GM23248 (cell line): ENCODE data around the gene CCDC188. TPM values are rescaled to one million over a fixed set of nuclear protein-coding genes. Genes with fewer than 3 reads are reported as not detected.

ENCODE experiments used
- DNase-seq: peaks from one replicate; pipeline ENCODE4 v3.0.0-alpha.2; 2015
- H2AFZ ChIP-seq: fragments of 200-600 bp; sonication (generic); 2 replicates; pipeline ENCODE4 v1.6.1; 2016; ENCODE audit warnings: antibody characterized with exemption
- H3F3A ChIP-seq: fragments of 200-600 bp; sonication (generic); 2 replicates; pipeline ENCODE4 v1.6.1; 2016; ENCODE audit warnings: mild to moderate bottlenecking, antibody characterized with exemption, mixed run types; ENCODE audit not compliant: insufficient read depth
- H3K27ac ChIP-seq: fragments of 200-600 bp; sonication (generic); 2 replicates; pipeline ENCODE4 v1.5.1; 2016; ENCODE audit warnings: mild to moderate bottlenecking
- H3K27me3 ChIP-seq: fragments of 200-600 bp; sonication (generic); replicated peaks from 2 replicates; pipeline ENCODE4 v1.6.1; 2016; ENCODE audit warnings: mild to moderate bottlenecking; ENCODE audit not compliant: insufficient read depth
- H3K36me3 ChIP-seq: fragments of 200-600 bp; sonication (generic); 2 replicates; pipeline ENCODE4 v1.6.1; 2016; ENCODE audit warnings: low read depth, mild to moderate bottlenecking
- H3K4me1 ChIP-seq: fragments of 200-600 bp; sonication (generic); 2 replicates; pipeline ENCODE4 v1.6.1; 2016; ENCODE audit warnings: mild to moderate bottlenecking; ENCODE audit not compliant: insufficient read depth
- H3K4me2 ChIP-seq: fragments of 200-600 bp; sonication (generic); one replicate; pipeline ENCODE4 v1.6.1; 2016; ENCODE audit warnings: mild to moderate bottlenecking; ENCODE audit not compliant: unreplicated experiment
- H3K4me3 ChIP-seq: fragments of 200-600 bp; sonication (generic); 2 replicates; pipeline ENCODE4 v1.5.1; 2016; ENCODE audit warnings: mild to moderate bottlenecking
- H3K79me2 ChIP-seq: fragments of 200-600 bp; sonication (generic); 2 replicates; pipeline ENCODE4 v1.6.1; 2016; ENCODE audit warnings: mild to moderate bottlenecking; ENCODE audit not compliant: insufficient read depth
- H3K9ac ChIP-seq: fragments of 200-600 bp; sonication (generic); 2 replicates; pipeline ENCODE4 v1.6.1; 2016; ENCODE audit warnings: mild to moderate bottlenecking
- H3K9me2 ChIP-seq: fragments of 200-600 bp; sonication (generic); 2 replicates; pipeline ENCODE4 v1.6.1; 2016; ENCODE audit warnings: mixed run types, mild to moderate bottlenecking, moderate library complexity; ENCODE audit not compliant: insufficient read depth
- H3K9me3 ChIP-seq: fragments of 200-600 bp; sonication (generic); one replicate; pipeline ENCODE4 v1.6.1; 2017; ENCODE audit warnings: low read depth
- H4K20me1 ChIP-seq: fragments of 200-600 bp; sonication (generic); 2 replicates; pipeline ENCODE4 v1.6.0; 2016; ENCODE audit not compliant: insufficient read depth
- EZH2 ChIP-seq: fragments of 200-600 bp; sonication (generic); IDR thresholded peaks from 2 replicates; pipeline ENCODE4 v1.6.1; 2018; ENCODE audit warnings: antibody characterized with exemption, mild to moderate bottlenecking; ENCODE audit not compliant: insufficient read depth, poor library complexity, severe bottlenecking
- EZH2phosphoT487 ChIP-seq: fragments of 200-600 bp; sonication (generic); IDR thresholded peaks from 2 replicates; pipeline ENCODE4 v1.6.1; 2018; ENCODE audit warnings: antibody characterized with exemption, moderate library complexity, mild to moderate bottlenecking, low read depth; ENCODE audit not compliant: insufficient read depth
- WGBS, 2 experiments: methylation state at CpG; one replicate each; pipeline ENCODE4 v1.1.6; 2015 to 2017; ENCODE audit warnings: low lambda C conversion rate in 2 of 2, low coverage in 1 of 2; ENCODE audit errors: missing lambda C conversion rate in 2 of 2; 5-methylcytosine and 5-hydroxymethylcytosine counted together
- in situ Hi-C: fragments of 300-500 bp; cut with MboI; formaldehyde crosslinking; loops from 2 replicates; pipeline ENCODE4 v1.15.0; 2020
- polyA plus RNA-seq: library from polyadenylated mRNA; unstranded; fragments of >200 nt; fragmentation: Nextera tagmentation; extraction: Ambion mirVana; gene quantifications from 2 replicates; pipeline ENCODE4 v1.2.1, GENCODE V29; 2016
- total RNA-seq: library from RNA; depleted of rRNA; stranded (reverse); fragments of >200 nt; shearing (Covaris generic); gene quantifications from 2 replicates; pipeline ENCODE4 v1.2.3, GENCODE V29; 2014

Gene CCDC188
- total and polyA plus RNA-seq, 2 experiments from 2014 or later: 1.2 to 1.8 TPM

DNA sequence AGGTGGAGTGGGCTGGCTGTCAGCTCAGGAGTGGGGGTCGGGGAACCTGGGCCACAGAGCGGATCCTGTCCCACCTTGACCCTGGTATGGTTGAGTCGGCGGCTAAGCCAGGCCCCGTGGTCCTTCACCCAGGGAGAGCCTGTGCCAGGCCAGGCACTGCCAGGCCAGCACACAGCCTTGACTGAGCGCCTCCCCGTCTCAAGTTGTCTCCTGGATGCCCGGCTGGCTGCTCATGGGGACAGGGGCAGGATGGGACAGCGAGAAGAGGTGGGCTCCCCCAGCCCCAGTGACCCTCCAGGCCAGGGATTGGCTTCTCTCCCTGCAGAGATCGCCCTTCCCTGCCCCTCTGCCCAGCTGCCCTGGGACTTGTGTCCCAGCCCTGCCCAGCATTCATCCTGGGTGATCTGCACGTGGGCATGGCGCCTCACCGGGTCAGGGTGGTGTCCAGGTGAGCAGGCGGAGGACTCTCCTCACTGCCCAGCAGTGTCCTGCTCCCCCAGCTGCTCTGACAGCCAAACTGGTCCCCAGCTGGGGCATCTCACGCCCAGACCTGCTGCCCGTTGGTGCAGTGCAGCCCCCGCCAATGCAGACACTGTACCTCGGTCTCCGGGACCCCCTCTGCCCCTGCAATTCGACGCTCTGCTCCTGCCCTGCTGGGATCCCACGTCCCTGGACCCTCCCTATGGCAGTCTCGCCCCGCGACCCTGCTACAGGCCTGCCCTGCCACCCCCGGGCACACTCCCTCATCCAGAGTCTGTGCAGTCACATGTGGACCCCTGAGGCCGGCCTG, 28.8 kb upstream of the CCDC188 start:
- no peaks in the 10 kb centered on the region for H3K9me2 ChIP-seq
- no peaks in the 10 kb centered on the region for H3K36me3 ChIP-seq
- H3K4me2 ChIP-seq: no peak overlapping the region
- no peaks in the 10 kb centered on the region for H3K79me2 ChIP-seq
- 77 to 81% methylated on average over 20 to 26 of the region's 27 CpGs for WGBS, 2 experiments
- H3K9me3 ChIP-seq: no peaks in the 10 kb centered on the region
- DNase-seq: no peak
- no peak overlapping the region for H3K9ac ChIP-seq
- H3F3A ChIP-seq: no peaks in the 10 kb centered on the region
- H3K4me1 ChIP-seq: no peaks in the 10 kb centered on the region
- TF ChIP-seq EZH2 (no peak), EZH2phosphoT487 (no peak)
- peaks cover 8% of the 10 kb centered on the region for H3K27me3 ChIP-seq
- no peak overlapping the region for H3K27ac ChIP-seq
- in situ Hi-C loops: no loop called here
- H4K20me1 ChIP-seq: no peaks in the 10 kb centered on the region
- no peak overlapping the region for H3K4me3 ChIP-seq
- no peak overlapping the region for H2AFZ ChIP-seq

DNA sequence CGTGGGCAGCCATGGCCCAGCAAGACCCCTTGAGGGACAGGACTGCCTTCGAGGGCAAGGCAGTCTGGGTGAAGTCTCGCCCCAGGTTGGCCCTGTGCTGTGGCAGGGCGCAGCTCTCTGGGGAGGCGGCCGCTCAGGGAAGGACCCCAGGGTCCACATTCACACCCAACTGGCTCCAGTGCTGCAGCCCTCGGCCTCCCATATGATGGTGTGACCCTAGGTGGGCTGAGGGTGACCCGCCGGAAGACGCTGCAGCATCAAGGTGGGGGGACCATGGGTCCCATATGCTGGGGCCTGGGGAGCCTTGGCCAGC, 28.0 kb upstream of the CCDC188 start:
- no peak for DNase-seq
- no peaks in the 10 kb centered on the region for H3K4me1 ChIP-seq
- in situ Hi-C loops: no loop called here
- H3K79me2 ChIP-seq: no peaks in the 10 kb centered on the region
- no peak overlapping the region for H3K4me2 ChIP-seq
- no peak for TF ChIP-seq EZH2phosphoT487
- no peak for TF ChIP-seq EZH2
- H3K9ac ChIP-seq: no peak overlapping the region
- peaks cover 8% of the 10 kb centered on the region for H3K27me3 ChIP-seq
- H2AFZ ChIP-seq: no peak overlapping the region
- H3K9me2 ChIP-seq: no peaks in the 10 kb centered on the region
- no peaks in the 10 kb centered on the region for H3K36me3 ChIP-seq
- WGBS, 2 experiments: 73 to 79% methylated on average over 10 of the region's 10 CpGs
- no peaks in the 10 kb centered on the region for H3K9me3 ChIP-seq
- H3K27ac ChIP-seq: no peak overlapping the region
- H4K20me1 ChIP-seq: no peaks in the 10 kb centered on the region
- H3K4me3 ChIP-seq: no peak overlapping the region
- H3F3A ChIP-seq: no peaks in the 10 kb centered on the region

DNA sequence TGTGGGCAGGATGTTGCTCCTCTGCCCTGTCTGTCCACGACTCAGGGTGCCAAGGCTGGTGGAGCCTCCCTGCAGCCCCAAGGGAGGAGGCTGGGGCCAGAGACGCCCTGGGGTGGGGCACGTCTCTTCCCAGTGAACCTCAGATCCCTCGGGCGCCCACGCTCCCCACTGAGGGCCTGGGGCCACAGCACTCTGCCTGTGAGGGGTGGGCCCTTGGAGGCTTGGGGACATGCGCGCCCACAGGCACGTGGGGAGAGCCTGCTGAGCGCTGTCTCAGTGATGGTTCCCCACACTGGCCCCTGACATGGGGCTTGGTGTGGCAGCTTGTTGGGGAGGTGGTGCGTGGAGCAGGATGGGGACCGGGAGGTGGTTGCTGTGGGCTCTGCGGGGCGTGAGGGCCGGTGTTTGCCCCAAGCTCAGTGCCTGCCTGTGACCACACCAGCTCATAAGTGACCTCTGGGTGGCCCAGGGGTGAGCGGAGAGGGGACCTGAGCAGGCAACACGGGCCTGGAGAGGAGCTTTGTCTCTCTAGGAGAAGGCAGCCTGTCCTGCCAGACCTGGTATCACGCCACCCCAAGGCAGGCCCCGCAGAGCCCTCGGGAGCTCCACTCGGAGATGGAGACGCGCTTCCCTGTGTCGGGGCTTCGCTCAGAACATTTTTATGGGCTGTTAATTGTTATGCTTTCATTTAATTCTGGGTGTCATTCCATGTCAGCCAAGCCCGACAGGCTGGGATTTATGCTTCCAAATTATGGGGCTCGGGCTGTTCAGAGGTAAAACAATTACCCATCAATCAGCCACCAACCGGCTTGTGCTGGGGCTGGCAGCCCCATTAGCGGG, 27.4 kb upstream of the CCDC188 start:
- Histone ChIP-seq H3K27ac (no peak overlapping the region), H3K4me2 (no peak overlapping the region), H3K36me3 (no peaks in the 10 kb centered on the region), H3K9me2 (no peaks in the 10 kb centered on the region), H3K4me3 (no peak overlapping the region), H4K20me1 (no peaks in the 10 kb centered on the region), H3K9me3 (no peaks in the 10 kb centered on the region), H3K79me2 (no peaks in the 10 kb centered on the region), H3F3A (no peaks in the 10 kb centered on the region), H3K9ac (no peak overlapping the region), H3K27me3 (peaks cover 8% of the 10 kb centered on the region), H3K4me1 (no peaks in the 10 kb centered on the region), H2AFZ (no peak overlapping the region)
- 47 to 51% methylated on average over 28 to 29 of the region's 29 CpGs for WGBS, 2 experiments
- in situ Hi-C loops: no loop called here
- TF ChIP-seq EZH2 (no peak), EZH2phosphoT487 (no peak)
- no peak for DNase-seq

DNA sequence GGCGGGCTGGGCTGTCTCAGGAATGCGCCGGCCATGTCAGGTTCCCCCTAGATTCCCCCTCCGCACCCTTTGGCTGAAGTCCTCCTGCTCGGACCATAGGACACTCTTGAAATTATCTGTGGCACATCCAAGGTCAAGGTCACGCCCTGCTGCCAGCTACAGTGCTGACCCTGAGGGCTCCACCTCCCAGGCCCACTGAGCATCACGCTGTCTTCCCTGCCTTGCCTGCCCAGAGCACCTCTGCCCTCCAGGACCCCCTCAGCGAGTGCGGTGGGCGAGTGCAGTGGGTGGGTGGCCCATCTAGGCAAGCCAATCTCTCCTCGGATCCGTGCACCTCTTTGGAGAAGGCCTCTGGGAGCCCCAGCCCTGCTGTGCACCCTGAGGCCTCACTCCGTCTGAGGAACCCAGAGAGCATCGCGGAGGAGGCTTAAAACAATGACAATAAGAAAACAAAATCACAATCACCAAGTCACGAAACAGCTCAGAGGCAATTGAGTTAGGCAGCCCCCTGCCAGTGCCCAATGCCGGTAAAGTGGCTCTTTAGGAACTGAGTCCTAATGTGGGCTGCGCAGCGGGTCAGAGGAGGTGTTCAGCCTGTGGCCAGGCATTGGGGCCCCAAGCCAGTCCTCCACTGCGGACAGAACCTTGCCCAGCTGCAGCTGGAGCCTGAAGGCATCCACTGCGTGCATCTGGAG, 26.5 kb upstream of the CCDC188 start:
- no peak overlapping the region for H3K27ac ChIP-seq
- peaks cover 8% of the 10 kb centered on the region for H3K27me3 ChIP-seq
- no peaks in the 10 kb centered on the region for H3K9me2 ChIP-seq
- in situ Hi-C loops: no loop called here
- H3K9ac ChIP-seq: no peak overlapping the region
- H3F3A ChIP-seq: no peaks in the 10 kb centered on the region
- no peaks in the 10 kb centered on the region for H3K36me3 ChIP-seq
- TF ChIP-seq EZH2 (no peak), EZH2phosphoT487 (no peak)
- no peaks in the 10 kb centered on the region for H4K20me1 ChIP-seq
- no peaks in the 10 kb centered on the region for H3K79me2 ChIP-seq
- no peak overlapping the region for H2AFZ ChIP-seq
- DNase-seq: no peak
- no peak overlapping the region for H3K4me2 ChIP-seq
- 68 to 72% methylated on average over 19 to 20 of the region's 21 CpGs for WGBS, 2 experiments
- no peak overlapping the region for H3K4me3 ChIP-seq
- no peaks in the 10 kb centered on the region for H3K4me1 ChIP-seq
- H3K9me3 ChIP-seq: no peaks in the 10 kb centered on the region
